ENCODE data around the gene ST3GAL4.
"Not testable (repeated sequence)": the region's sequence is repeated elsewhere in the genome, so short reads cannot be mapped to it uniquely, and the experiment has no call there.

ST3GAL4 gene, protein sequence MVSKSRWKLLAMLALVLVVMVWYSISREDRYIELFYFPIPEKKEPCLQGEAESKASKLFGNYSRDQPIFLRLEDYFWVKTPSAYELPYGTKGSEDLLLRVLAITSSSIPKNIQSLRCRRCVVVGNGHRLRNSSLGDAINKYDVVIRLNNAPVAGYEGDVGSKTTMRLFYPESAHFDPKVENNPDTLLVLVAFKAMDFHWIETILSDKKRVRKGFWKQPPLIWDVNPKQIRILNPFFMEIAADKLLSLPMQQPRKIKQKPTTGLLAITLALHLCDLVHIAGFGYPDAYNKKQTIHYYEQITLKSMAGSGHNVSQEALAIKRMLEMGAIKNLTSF

DNA sequence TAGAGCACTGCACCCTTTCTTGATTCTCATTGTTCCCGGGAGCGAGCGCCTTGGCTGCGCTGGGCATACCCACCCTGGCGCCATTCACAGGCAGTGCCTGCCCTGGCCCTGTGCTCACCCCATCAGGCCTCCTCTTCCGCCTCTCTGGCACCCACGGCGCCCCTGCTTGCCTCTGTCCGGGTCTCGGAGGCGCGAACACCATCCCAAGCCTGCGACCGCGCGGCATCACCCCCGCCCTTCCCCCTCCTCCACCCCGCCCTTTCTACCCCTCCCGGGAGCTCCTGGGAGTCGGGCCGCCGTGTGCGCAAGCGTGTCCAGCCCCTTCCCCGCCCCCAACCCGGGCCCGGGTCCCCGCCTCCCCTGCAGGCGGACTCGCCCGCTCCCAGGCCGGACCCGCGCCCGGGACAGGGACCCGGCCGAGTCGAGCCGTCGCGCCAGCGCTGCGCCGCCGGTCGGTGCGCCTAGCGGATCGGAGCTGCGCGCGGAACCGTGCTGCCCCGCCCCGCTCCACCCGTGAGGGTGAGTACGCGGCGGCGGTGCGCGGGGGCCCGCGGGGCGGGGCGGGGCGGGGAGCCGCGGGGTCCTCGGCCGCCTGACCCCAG is at the start of gene ST3GAL4:
Gene ST3GAL4, plus strand, starts transcription at position 363 of the 602 bp plus-strand sequence. CDS start 50,470 bp downstream, outside the sequence.
- peak; percentile 89 for DNase-seq

DNA sequence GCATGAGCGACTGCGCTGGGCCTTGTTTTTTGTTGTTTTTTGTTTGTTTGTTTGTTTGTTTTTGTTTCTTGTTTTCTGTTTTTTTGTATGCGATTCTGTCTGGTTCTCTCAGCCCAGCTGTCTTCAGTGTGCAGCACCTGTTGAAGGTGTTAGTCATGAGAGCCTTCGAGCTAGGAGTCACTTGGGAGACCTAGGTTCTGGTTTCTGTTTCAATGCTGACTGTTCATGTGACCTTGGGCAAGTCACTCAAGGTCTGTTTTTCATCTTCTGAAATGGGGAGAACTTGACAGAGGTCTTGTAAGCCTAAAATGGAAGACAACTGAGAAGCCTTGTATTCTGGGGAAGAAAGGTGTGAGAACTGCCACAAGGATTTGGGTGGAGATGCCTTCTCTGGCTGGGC is 49.8 kb upstream of the ST3GAL4 start:
- peak; percentile 54 for DNase-seq

DNA sequence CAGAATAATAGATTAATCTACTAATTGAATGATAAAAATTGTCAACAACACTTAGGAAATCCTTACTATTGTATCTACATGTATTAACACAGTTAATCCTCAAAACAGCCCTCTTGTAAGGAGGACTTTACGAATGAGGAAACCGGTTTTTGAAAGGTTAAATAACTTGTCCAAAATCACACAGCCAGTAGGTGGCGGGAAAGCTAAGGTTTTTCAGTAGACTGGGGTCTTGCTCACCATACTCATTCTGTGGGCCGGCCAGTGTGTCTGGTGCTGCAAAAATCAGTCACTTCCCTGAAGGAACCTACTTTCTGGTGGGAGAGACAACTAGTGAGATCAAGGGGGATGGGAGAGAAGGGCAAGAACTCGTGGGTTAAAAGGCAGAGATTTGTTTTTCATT is 47.8 kb upstream of the ST3GAL4 start:
- peak; percentile 32 for DNase-seq

DNA sequence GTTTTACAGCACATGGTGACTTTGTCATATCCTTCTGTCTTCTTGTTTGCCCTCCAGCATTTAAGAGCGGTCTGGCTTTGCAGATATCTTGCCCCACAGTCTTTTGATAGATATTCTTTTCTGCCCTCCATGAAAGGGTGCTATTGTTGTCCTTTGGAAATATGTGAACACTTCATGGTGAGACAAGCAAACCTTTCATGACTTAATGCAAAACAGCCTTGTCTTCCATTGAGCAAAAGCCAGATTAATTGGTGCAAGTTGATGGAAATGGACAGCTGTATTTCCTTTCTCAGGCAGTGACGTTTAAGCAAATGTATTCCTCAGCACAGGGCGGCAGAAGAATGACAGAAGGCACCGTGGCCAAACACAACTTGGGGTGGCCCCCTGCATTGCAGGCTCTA is 47.2 kb upstream of the ST3GAL4 start:
- no peak for DNase-seq

DNA sequence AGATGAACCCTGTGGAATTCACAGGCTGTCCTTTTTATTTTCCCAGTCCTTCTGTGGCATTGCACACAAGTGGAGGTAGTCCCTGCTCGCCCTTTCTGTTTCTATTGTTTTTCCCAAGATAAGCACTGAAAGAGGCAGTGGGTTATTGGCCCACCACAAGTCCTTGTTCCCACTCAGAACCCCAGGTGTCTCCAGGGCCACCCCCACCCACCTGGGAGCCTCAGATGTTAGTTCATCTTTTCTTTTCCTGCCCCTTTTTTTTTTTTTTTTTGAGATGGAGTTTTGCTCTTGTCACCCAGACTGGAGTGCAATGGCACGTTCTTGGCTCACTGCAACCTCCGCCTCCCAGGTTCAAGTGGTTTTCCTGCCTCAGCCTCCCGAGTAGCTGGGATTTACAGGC is 46.7 kb upstream of the ST3GAL4 start:
- DNase-seq, result not testable (repeated sequence)

DNA sequence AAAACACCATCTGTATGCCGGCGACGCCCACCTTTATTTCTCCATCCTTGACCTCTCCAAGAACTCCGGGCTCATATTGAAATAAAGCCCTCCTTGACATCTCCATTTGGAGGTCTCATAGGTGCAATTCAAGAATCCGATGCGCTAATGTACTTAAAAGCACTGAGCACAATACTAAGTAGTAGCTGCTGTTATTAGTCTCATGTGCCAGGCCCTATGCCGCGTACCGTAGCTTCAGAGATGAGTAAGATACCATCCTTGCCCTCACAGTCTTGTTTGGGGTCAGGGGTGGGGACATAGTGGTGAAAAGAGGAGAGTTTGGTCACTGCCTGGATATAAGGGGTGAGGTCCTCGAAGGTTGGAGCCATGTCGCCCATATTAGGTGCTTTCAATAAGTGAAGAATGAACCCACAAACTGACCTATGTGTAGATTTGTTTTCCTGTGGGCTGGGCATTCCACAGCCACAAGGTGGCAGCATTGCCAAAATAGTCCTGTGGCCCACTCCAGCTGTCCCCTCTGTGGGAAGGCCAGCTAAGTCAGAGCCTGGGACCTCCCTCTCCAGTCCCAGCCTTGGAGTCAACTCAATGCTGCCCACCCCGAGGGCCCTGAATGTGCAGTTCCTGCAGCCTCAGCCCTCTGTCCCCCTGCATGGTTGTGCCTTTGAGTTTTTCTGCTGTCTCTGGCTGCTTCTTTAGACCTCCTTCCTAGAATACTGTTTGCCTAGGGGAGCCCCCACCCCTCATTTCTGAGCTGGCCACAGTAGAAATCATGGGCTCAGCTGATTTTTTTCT is 45.1 kb upstream of the ST3GAL4 start:
- peak; percentile 60 for DNase-seq

DNA sequence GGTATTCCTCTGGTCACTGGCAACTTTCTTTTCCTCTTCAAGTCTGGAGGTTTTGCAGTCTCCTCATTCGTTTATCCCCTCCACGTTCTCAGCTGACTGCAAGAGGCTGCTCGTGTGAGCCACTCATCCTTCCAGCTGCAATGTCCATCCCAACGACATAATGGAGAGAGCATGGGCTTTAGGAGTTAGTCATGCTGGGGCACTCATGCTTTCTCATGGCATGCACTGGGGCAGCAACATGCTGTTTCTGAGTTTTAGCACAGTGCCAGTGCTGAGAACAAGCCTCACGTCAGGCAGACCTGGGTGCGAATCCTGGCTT is 44.5 kb upstream of the ST3GAL4 start:
- no peak for DNase-seq

DNA sequence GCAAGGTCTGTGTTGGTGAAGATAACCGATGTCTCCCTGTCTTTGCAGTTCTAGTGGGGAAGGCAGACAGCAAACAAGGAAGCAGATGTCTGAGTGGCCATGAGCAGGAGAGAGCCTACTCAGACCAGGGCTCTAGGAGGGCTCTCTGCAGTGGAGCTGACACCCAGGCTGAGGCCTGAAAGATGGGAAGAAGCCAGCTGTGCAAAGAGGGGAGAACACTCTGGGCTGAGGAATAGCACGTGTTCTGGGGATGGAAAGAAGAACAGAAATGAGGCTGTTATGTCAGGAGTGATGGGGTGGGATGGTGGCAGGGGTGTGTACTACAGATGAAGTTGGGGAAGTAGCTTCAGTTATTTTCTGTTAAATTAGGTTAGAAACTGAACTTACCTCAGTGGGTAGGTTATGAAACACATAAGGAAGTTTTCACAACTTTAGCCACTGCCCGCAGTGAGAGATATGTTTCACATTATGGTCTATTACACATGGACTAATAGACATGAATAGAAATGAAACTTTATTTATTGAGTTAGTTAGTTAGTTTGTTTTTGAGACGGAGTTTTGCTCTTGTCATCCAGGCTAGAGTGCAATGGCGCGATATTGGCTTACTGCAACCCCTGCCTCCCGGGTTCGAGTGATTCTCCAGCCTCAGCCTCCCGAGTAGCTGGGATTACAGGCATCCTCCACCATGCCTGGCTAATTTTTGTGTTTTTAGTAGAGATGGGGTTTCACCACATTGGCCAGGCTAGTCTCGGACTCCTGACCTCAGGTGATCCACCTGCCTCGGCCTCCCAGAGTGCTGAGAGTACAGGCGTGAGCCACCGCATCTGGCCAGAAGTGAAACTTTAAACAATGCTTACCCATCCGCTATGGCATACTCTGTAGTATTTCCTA is 43.8 kb upstream of the ST3GAL4 start:
- DNase-seq, result no peak

DNA sequence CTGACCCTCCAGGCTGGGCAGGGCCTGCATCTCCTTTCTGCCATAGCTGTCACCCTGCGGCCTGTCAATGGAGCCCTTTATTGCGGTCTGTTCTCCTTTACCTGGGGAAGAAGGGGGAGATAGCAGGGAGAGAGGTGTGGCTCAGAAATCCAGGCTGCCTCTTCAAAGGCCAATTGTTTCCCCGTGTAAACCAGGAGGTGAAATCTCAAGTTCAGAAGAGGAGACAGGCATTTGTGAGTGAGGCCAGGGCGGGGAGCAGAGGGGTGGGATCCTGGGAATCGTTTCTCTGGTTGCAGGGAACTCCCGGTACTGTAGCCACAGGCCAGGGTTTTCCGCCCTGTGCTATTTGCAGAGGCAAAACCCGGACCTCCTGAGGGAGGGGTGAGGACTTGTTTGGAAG is 42.5 kb upstream of the ST3GAL4 start:
- no peak for DNase-seq

DNA sequence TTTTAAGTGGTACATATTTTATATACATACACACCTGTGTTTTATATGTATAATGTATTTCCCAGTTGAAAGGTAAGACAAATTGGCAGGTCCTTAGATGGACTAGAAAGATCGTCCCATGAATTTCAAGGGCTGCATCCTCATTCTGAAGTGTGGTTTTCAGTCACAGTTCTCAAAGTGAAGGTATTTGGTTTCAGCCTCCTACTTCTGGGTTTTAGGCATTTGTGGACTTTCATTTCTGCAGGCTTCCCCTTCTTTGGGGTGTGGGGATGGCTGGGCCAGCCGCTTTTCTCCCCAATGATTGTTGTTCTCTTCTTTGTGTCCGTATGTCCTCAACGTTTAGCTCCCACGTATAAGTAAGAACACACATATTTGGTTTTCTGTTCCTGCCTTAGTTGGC is 41.7 kb upstream of the ST3GAL4 start:
- DNase-seq, result no peak

DNA sequence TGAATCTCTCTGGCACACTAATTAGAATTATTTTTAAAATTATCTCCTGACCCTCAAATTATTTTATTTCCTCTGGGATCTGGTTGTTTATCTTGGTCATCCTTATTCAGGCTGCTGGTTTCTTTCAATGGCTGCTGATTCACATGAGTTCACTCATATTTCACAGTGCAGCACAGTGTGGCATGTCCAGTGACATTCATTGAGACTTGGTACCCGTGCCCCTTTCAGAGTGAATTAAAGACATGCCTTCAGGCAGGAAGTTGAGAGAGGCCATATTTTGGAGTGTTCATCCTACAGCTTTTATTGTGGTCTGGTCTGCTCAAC is 38.1 kb upstream of the ST3GAL4 start:
- no peak for DNase-seq

DNA sequence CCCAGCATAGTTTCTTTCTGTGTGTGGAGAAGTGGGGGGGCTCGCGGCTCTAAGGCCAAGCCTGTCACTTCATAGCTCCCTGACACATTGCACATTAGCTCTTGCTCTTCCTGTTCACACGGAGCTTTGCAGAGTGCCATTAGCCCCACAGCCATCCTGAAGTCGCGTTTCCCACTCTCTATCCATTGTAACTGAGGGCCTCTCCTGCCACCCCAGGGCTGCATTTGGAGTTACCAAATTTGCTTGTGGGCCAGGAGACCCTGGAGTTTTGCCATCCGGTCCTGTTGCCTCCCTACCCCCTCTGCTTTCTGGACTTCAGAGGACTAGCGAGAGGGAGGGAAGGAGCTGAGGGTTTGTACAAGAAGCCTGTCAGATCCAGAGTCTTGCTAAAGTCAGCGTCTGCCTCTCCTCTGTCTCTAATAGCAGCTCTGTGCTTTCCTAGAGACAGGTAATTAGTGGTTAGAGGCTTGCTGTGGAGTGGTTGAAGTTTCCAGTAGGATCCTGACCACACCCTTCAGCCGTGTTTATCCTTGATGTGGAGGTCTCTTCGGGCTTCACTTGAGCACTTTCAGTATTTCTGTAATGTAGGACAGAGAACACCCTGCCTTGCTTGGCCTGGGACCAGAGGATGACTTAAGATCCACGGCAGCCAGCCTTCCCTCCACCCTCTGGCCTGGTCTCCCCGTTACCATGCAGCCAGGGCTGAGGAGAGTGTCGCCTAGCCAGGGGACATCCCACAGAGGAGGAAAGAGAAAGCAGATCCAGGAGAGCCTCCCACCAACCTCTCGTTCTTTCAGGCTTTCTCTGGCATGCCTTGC is 37.5 kb upstream of the ST3GAL4 start:
- peak; percentile 39 for DNase-seq

DNA sequence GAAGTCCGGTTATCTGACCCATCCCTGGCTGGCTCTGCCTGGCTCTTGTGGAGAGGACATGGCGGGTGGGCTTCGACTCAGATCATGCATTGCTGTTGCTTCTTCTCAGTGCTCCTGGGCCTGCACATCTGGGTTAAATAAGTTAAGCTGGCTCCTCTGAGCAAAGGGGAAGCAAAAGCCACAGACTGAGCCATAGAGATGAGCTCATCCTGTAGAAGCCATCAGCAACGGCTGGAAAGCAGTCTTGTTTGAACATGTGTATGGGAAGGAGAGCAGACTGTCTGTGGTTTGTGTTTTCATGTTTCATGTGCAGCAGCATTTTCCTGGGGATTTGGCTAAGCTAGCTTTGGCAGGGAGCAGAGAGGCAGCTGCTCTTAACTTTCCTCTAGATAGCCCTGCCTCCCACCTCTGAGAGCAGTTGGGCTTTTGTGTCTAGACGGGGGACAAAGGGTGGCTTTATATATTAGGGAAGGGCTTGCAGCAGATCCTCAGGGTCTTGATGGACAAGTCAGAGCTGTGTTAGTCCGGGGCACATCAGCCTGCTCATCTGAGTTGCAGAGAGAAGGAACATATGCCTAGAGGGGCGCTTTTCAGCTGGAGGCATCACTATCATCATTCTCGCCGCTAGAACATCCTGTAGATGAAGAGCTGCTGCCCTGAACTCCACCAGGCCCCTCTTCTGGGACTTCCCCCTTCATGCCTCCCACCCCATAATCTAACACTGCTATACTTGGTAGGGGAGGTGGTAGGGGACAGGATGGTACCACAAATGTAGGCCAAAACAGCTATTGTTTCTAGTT is 36.7 kb upstream of the ST3GAL4 start:
- peak; percentile 50 for DNase-seq

DNA sequence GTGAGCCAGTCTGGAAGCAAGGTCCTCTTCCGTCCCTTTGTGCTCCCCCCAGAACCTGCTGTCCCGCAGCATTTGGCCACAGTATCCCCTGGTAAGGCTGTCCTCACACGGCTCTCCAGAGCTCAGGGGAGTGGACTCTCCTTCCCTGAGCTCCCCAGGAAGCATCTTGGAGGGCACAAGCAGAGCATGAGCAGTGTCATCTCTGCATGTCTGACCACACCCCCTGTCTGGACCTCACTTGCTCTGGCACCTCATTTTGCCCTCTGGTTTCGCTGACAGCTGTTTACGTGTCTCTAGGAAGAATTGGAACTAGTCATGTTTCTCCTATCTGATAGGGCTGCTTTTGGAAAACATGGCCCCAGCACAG is 36.1 kb upstream of the ST3GAL4 start:
- no peak for DNase-seq

DNA sequence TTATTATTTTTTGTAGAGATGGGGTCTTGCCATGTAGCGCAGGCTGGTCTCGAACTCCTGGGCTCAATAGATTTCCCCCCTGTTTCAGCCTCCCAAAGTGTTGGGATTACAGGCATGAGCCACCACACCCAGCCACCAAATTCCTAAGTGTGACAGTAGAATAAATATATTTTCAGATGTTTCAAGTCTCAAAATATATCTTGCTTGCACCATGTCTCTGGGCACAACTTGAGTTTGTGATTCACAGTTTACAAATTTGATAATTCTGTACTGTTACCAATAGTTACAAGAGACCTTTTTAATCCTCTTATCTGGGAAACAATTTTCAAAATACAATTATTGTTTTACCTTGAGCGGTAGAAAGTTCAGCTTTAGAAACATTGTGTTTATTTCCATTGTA is 32.5 kb upstream of the ST3GAL4 start:
- no peak for DNase-seq

DNA sequence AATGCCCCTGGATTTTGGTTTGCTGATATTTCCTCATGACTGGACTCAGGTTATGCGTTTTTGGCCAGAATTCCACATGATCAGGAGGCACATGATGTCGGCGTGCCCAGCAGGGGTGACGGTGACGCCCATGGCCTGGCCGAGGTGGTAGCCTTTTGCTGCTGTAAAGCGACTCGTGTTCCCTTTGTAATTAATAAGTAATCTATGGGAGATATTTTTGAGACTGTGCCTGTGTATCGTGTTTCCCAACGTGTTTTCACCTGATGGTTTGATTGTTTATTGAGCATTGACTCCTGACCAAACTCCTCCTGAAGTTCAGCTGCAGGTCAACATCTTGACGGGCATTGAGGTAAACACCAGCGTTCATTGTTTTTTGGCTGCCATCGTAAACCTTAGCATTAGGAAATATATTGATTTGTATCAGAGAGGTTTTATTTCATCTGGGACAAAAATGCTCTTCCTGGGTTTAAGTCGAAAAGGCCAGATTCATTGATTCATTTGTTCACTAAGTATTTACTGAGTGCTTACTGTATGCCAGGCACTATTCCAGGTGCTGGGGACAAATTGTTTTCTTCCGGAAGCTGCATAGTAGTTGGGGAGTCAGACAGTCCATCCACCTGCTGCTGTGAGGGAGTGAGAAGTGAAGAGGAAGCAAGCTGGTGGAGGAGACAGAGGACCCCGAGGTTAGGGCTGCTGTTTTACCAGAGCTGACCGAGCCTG is 28.0 kb upstream of the ST3GAL4 start:
- DNase-seq, result no peak

DNA sequence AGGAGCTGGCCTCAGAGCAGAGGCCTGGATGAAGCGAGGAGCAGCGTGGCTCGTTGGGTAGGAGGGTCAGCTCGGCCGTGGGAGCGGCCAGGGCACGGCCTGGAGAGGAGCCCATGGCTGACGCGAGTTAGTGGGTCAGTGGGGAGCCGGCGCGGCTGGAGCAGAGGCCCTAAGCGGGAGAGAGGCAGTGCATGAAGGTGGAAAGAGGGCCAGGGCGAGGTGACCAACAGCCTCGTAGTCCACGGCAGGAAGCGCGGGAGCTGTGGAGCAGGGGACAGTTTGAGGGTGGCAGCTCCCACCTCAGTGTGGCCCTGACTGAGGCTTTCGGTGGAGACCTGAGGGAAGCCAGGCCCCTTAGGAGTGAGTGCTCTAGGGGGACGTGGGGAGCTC is 27.5 kb upstream of the ST3GAL4 start:
- no peak for DNase-seq

DNA sequence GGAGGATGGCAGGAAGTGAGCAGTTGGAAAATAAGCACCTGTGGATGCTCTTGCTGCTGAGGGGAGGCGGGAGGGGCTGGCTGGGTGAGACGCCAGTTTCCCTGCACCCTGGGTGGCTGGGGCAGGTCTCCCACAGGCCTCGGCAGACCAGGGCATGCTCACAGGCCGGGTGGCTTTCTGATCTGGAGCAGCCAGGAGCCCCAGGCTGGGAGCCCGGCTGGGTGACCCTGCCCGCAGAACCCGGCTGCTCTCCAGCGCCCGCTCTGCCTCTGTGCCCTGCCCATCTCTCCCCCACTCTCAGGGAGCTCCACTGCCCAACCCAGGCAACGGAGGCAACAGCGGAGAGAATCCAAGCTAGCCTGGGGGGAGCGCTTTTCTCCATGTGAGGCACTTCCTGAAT is 27.0 kb upstream of the ST3GAL4 start:
- DNase-seq, result no peak

DNA sequence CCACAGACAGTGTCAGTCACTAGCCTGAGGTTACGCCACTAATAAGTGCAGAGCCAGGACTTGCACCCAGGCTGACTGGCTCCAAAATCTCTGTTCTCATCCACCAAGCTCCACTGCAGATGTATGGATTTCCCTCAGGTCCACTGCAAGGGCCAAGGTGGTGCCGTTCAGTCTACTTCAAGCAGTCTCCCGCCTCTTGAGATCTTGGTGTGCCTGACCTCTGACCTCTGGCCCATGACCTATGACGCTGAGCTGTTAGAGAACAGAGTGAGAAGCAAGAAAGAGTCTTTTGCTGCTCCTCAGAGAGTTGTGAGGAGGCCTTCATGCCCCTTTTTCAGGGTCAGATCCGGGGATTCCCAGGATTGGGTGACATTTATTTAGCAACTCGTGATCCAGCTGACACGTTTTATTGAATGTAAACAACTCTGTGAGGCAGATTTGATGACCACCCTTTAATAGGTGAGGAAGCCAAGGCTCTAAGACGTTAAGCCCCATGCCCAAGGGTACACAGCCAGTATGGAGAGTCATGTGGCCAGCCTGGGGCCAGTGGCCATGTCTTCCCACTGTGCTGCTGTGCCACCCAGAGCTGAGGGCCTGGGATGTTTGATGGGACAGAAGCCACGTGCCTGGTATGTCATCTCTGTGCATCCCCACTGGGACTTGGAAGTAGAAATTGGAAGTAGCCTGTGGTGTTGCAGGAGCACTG is 26.4 kb upstream of the ST3GAL4 start:
- DNase-seq, result no peak

DNA sequence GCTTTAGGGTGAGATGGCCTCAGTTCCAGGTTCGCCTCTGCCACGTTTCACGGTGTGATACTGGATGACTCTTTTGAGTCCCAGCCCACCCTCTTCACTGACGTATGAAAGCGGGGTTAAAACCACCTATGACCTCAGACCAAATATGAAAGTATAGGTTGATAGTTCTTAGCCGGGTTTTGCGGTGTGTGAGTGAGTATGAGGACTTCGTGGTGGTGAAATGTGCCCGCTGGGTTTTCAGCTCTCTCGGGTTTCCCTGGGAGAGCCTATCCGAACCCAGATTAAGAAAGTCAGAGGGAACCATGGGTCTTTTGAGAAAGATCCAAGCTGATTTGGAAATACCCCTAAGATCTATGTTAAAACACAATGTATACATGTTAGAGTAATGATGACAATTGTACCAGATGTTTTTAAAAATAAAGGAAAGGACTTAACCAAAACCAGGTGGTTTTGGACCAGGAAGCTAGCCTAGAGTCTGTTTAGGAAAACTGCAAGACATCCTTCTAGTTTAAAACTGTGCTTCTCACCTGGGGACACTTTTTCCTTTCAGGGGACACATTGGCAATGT is 25.8 kb upstream of the ST3GAL4 start:
- DNase-seq, result no peak

All from activated CD4-positive, alpha-beta T cell treated with anti-CD3 and anti-CD28 coated beads, Interleukin-2, amount 50 U/mL, for 16 hours (primary cell).